Brain microvascular endothelial cell (primary cell): ENCODE measurements around the gene TNK1.

Source experiments
- DNase-seq: peaks from one replicate; pipeline ENCODE4 v3.0.0-alpha.2; 2020
- H3K27ac ChIP-seq: fragments of 250-450 bp; sonication (Bioruptor Pico); 2 replicates; pipeline ENCODE4 v1.5.1; 2020; ENCODE audit warnings: mild to moderate bottlenecking, moderate library complexity
- H3K27me3 ChIP-seq: fragments of 250-450 bp; sonication (Bioruptor Pico); replicated peaks from 2 replicates; pipeline ENCODE4 v1.5.1; 2020; ENCODE audit warnings: mild to moderate bottlenecking
- H3K36me3 ChIP-seq: fragments of 250-450 bp; sonication (Bioruptor Pico); replicated peaks from 2 replicates; pipeline ENCODE4 v1.5.1; 2020; ENCODE audit warnings: mild to moderate bottlenecking
- H3K4me3 ChIP-seq: 2 replicates; pipeline ENCODE4 v1.5.1; 2011; ENCODE audit warnings: low read depth, mild to moderate bottlenecking, control low read depth, low read length, moderate library complexity
- in situ Hi-C: cut with HindIII; loops from 2 replicates; pipeline ENCODE4 v1.10.0; 2017; ENCODE audit warnings: low sequenced_read_pairs, low pct_ligation_motif_present
- TF ChIP-seq, protein P1 (sequence below): IDR thresholded peaks from 2 replicates; pipeline ENCODE4 v1.5.1; 2011; ENCODE audit warnings: low read depth, mild to moderate bottlenecking, moderate library complexity, low read length, control low read depth, inconsistent platforms; ENCODE audit errors: missing control alignments

Gene TNK1

DNA sequence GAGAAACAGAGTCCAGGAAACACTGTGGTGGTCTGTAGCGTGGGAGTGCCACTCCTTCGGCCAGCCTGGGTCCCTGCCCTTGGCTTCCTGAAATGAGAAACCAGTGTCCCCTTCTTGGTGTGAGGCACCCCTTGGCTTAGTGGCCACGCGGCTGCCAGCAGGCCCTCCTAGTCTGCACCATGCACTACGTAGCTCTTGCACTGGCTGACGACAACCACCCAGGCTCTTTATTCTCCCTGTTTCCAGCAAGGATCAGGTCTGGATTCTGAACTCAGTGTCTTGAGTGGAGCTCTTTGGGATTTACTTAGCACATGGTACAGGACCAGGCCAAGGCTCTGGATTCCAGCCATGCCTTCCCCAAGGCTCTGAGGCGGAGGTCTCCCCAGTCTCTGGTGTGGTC, 46.7 kb downstream of the TNK1 start:
- no peak overlapping the region for H3K4me3 ChIP-seq

DNA sequence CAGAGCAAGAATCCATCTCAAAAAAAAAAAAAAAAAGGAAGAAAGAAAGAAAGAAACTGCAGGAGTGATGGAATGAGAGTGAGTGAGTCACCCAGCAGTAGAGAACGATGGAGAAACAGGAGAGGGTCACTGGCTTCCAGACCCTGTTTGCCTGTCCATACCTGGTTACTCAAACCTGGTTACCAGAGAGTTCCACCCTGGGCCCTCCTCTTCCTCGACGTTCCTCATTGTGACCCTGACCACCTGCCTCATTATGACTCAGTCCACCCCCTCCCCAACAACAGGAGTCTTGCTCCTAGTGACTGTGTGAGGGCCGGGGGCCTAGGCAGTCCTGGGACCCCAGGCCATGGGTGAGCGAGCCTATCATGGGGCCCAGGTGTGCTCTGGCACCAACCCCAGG, 47.7 kb downstream of the TNK1 start, which contains the start of gene SPEM3:
Gene SPEM3 (plus strand): TSS at position 301 of the 400 bp plus-strand sequence. CDS start 46 bp downstream, at position 347.
- H3K27ac ChIP-seq, result no peak within 1 kb of the TSS
- H3K4me3 ChIP-seq, result no peak within 1 kb of the TSS
- no peak for DNase-seq
- H3K36me3 ChIP-seq, result no peaks in the 10 kb centered on the region
- in situ Hi-C loops, result no loop called here
- TF ChIP-seq, protein P1, sequence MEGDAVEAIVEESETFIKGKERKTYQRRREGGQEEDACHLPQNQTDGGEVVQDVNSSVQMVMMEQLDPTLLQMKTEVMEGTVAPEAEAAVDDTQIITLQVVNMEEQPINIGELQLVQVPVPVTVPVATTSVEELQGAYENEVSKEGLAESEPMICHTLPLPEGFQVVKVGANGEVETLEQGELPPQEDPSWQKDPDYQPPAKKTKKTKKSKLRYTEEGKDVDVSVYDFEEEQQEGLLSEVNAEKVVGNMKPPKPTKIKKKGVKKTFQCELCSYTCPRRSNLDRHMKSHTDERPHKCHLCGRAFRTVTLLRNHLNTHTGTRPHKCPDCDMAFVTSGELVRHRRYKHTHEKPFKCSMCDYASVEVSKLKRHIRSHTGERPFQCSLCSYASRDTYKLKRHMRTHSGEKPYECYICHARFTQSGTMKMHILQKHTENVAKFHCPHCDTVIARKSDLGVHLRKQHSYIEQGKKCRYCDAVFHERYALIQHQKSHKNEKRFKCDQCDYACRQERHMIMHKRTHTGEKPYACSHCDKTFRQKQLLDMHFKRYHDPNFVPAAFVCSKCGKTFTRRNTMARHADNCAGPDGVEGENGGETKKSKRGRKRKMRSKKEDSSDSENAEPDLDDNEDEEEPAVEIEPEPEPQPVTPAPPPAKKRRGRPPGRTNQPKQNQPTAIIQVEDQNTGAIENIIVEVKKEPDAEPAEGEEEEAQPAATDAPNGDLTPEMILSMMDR, result no peak
- no peaks in the 10 kb centered on the region for H3K27me3 ChIP-seq

More for the DNA sequence above, 46.7 kb downstream of the TNK1 start:
- Histone ChIP-seq H3K36me3 (no peaks in the 10 kb centered on the region), H3K27ac (no peak overlapping the region), H3K27me3 (no peaks in the 10 kb centered on the region)
- TF ChIP-seq, protein P1, result no peak
- no peak for DNase-seq
- in situ Hi-C loops, result no loop called here

DNA sequence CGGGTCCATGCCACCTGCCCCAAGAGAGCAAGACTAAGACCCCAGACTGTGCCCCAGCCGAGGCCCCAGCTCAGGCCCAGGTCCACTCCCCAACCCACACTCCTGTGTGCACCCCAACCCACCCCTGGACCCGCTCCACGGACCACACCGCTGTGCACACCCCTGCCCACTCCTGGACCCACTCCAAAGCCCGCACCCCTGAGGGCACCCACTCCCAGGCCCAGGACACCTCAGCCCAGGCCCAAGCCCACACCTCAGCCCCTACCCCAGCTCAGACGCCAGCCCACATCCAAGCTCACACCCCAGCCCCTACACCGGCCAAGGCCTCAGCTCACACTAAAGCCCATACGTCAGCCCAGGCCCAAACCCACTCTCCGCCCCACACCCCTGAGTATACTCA, 48.8 kb downstream of the TNK1 start:
- no peak for DNase-seq
- TF ChIP-seq, protein P1, result no peak
- Histone ChIP-seq H3K4me3 (no peak overlapping the region), H3K36me3 (no peaks in the 10 kb centered on the region), H3K27me3 (no peaks in the 10 kb centered on the region), H3K27ac (no peak overlapping the region)
- in situ Hi-C loops, result no loop called here

DNA sequence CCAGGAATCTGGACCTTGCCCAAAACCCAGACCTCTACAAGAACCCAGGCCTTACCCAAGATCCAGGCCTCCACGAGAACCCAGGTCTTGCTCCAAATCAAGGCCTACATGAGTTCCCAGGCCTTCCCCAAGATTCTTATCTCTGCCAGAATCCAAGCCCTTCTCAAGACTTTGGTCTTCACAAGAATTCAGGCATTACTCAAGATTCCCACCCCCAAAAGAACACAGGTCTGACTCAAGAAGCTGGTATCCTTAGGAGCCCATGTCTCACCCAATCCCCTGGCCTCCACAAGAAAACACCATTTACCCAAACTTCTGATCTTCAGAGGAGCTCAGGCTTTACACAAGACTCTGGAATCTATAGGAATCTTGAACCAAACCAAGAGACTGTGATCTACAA, 50.3 kb downstream of the TNK1 start:
- Histone ChIP-seq H3K27ac (no peak overlapping the region), H3K27me3 (no peaks in the 10 kb centered on the region), H3K36me3 (no peaks in the 10 kb centered on the region), H3K4me3 (no peak overlapping the region)
- no peak for DNase-seq
- in situ Hi-C loops, result no loop called here
- TF ChIP-seq, protein P1, result no peak

DNA sequence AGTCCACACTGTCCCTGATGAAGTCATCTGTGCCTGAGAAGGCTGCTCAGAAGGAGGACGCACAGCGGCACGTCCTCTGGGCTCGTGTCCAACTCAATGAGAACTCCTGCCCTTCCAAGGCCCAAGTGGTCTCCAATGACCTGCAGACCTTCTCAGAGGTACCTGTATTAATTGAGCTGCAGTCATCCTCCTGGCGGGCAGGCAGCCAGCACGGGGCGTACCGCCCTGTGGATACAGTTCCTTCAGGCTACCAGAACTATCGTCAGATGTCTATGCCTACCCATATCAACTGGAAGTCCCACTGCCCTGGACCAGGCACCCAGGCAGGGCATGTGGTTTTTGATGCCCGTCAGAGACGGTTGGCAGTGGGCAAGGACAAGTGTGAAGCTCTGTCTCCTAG, 51.4 kb downstream of the TNK1 start:
- no peak for DNase-seq
- Histone ChIP-seq H3K4me3 (no peak overlapping the region), H3K27me3 (no peaks in the 10 kb centered on the region), H3K27ac (no peak overlapping the region), H3K36me3 (no peaks in the 10 kb centered on the region)
- in situ Hi-C loops, result no loop called here
- TF ChIP-seq, protein P1, result no peak
